Measurements from ENCODE around the gene TNFRSF6B.

DNA sequence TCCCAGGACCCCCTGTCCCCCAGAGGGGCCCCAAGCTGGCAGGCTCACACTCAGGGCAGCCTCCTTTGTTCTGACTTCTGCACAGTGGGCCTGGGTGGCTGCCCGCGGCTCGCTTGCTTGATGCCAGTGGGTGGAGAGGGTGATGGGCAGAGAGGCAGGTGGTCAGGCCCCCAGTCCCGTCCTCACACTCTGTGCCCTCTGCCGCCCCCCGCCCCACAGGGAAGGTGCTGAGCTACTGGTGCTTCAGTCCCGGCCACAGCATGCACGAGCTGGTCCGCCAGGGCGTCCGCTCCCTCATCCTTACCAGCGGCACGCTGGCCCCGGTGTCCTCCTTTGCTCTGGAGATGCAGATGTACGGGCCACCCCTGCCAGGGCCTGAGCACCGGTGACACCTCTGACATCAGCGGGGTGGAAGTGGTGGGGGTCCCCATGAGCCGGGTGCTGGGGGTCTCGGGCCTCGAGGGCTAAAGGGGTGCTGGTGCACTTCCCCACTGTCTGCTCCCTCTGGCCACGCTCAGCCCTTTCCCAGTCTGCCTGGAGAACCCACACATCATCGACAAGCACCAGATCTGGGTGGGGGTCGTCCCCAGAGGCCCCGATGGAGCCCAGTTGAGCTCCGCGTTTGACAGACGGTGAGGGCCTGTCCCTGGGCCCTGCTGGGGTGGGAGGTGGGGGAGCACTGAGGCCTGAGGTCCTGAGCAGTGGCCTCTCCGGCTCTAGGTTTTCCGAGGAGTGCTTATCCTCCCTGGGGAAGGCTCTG lies 8.9 kb upstream of the TNFRSF6B start:
- TF ChIP-seq, protein P1, sequence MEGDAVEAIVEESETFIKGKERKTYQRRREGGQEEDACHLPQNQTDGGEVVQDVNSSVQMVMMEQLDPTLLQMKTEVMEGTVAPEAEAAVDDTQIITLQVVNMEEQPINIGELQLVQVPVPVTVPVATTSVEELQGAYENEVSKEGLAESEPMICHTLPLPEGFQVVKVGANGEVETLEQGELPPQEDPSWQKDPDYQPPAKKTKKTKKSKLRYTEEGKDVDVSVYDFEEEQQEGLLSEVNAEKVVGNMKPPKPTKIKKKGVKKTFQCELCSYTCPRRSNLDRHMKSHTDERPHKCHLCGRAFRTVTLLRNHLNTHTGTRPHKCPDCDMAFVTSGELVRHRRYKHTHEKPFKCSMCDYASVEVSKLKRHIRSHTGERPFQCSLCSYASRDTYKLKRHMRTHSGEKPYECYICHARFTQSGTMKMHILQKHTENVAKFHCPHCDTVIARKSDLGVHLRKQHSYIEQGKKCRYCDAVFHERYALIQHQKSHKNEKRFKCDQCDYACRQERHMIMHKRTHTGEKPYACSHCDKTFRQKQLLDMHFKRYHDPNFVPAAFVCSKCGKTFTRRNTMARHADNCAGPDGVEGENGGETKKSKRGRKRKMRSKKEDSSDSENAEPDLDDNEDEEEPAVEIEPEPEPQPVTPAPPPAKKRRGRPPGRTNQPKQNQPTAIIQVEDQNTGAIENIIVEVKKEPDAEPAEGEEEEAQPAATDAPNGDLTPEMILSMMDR (conservative IDR thresholded peaks at IDR 0.05 in 1 of 2, IDR thresholded peaks at IDR 0.05 in 1 of 2; ENCODE audit: low read depth in 1 of 2, low read length in 2 of 2) = no peak
- TF ChIP-seq EZH2 (IDR thresholded peaks at IDR 0.05; ENCODE audit: low read length, missing control alignments) = no peak

Measured in fibroblast of lung (primary cell).